GM12878 (cell line): ENCODE measurements around the gene PDE1C. TPM values are rescaled to one million over a fixed set of nuclear protein-coding genes. Genes with fewer than 3 reads are reported as not detected.

Experiments used
- ATAC-seq: fragments of 200-7000 bp; cut with Tn5 transposase; 3 replicates; pipeline ENCODE4 v1.9.1; 2020; ENCODE audit warnings: mild to moderate bottlenecking, moderate library complexity
- BruUV-seq: library from RNA; stranded (reverse); fragments of 400-500 nt; replicated peaks from 2 replicates; lab custom pipeline; 2021; lab: Mats Ljungman, UMichigan
- CTCF ChIA-PET: fragments of 300-600 bp; sonication (Branson Sonifier 250); formaldehyde crosslinking; extraction: SDS; loops from one replicate; lab custom pipeline; 2021; ENCODE audit warnings: inconsistent platforms; lab: Yijun Ruan, JAX
- POLR2A ChIA-PET: fragments of 350-600 bp; formaldehyde crosslinking; extraction: SDS; loops from one replicate; lab custom pipeline; 2021; ENCODE audit warnings: inconsistent platforms; lab: Charles Lee
- RAD21 ChIA-PET: fragments of 300-600 bp; sonication (Branson Sonifier 250); formaldehyde crosslinking; loops from one replicate; lab custom pipeline; 2023; ENCODE audit warnings: antibody characterized with exemption; ENCODE audit not compliant: unreplicated experiment; lab: Charles Lee
- SMC1A ChIA-PET: fragments of 300-600 bp; sonication (Branson Sonifier 250); formaldehyde crosslinking; loops from one replicate; lab custom pipeline; 2023; ENCODE audit not compliant: unreplicated experiment, uncharacterized antibody; lab: Charles Lee
- DNase-seq: peaks from one replicate; pipeline ENCODE4 v3.0.0-alpha.2; 2011; ENCODE audit warnings: low read depth, low spot score
- FAIRE-seq: peaks from 3 replicates; lab custom pipeline; 2011; peaks lifted over from hg19 to GRCh38; lab: Jason Lieb, UNC
- H2AFZ ChIP-seq: 2 replicates; pipeline ENCODE4 v1.6.0; 2011; ENCODE audit warnings: low read depth, low read length, control low read depth; ENCODE audit not compliant: control insufficient read depth
- H3K27ac ChIP-seq: 2 replicates; pipeline ENCODE4 v1.5.1; 2011; ENCODE audit warnings: control low read depth; ENCODE audit not compliant: control insufficient read depth, insufficient read depth
- H3K27me3 ChIP-seq, 2 experiments: replicated peaks in 1 of 2; 2 replicates each; pipeline versions ENCODE4 v1.6.0 to v1.6.1; 2011; ENCODE audit warnings: low read length in 1 of 2; ENCODE audit not compliant: control insufficient read depth in 2 of 2, insufficient read depth in 2 of 2
- H3K36me3 ChIP-seq, 2 experiments: 2 replicates each; pipeline ENCODE4 v1.5.1; 2011; ENCODE audit warnings: low read length in 1 of 2; ENCODE audit not compliant: control insufficient read depth in 2 of 2, insufficient read depth in 2 of 2
- H3K4me1 ChIP-seq: 2 replicates; pipeline ENCODE4 v1.6.1; 2011; ENCODE audit warnings: mild to moderate bottlenecking, low read length, moderate library complexity, mixed read lengths; ENCODE audit not compliant: control insufficient read depth, insufficient read depth
- H3K4me2 ChIP-seq: 2 replicates; pipeline ENCODE4 v1.6.0; 2011; ENCODE audit warnings: control low read depth; ENCODE audit not compliant: control insufficient read depth, insufficient read depth
- H3K4me3 ChIP-seq: fragments of 200-600 bp; sonication (generic); 2 replicates; pipeline ENCODE4 v1.5.1; 2016
- H3K79me2 ChIP-seq: 2 replicates; pipeline ENCODE4 v1.6.0; 2011; ENCODE audit warnings: low read length; ENCODE audit not compliant: control insufficient read depth, insufficient read depth
- H3K9ac ChIP-seq: 2 replicates; pipeline ENCODE4 v1.8.0; 2011; ENCODE audit warnings: low read length, control low read depth, mixed read lengths; ENCODE audit not compliant: control insufficient read depth, insufficient read depth
- H3K9me3 ChIP-seq: replicated peaks from 3 replicates; pipeline ENCODE4 v1.5.1; 2011; ENCODE audit warnings: mild to moderate bottlenecking, low read length; ENCODE audit not compliant: control insufficient read depth, insufficient read depth
- H4K20me1 ChIP-seq: 2 replicates; pipeline ENCODE4 v1.6.0; 2011; ENCODE audit not compliant: control insufficient read depth, insufficient read depth
- MXI1 ChIP-seq: fragments of 150-350 bp; IDR thresholded peaks from 2 replicates; pipeline ENCODE4 v1.6.1; 2011; ENCODE audit warnings: low read depth, mild to moderate bottlenecking, inconsistent platforms, low read length, improper control_type of control experiment
- NFYA ChIP-seq: IDR thresholded peaks from 2 replicates; pipeline ENCODE4 v1.6.1; 2011; ENCODE audit warnings: low read depth, mild to moderate bottlenecking, low read length, improper control_type of control experiment, borderline replicate concordance
- SIX5 ChIP-seq: IDR thresholded peaks from 2 replicates; pipeline ENCODE4 v1.6.1; 2011; ENCODE audit warnings: mild to moderate bottlenecking, low read depth, low read length, moderate library complexity; ENCODE audit not compliant: severe bottlenecking
- SMC3 ChIP-seq: IDR thresholded peaks from 2 replicates; pipeline ENCODE4 v1.6.1; 2011; ENCODE audit warnings: low read length, improper control_type of control experiment, borderline replicate concordance
- SRF ChIP-seq, 2 experiments: IDR thresholded peaks; 2 replicates each; pipeline ENCODE4 v1.6.1; 2011; ENCODE audit warnings: low read depth in 2 of 2, low read length in 2 of 2, mild to moderate bottlenecking in 1 of 2, moderate library complexity in 1 of 2
- TAF1 ChIP-seq: IDR thresholded peaks from 2 replicates; pipeline ENCODE4 v1.6.1; 2011; ENCODE audit warnings: mild to moderate bottlenecking, low read depth, low read length, borderline replicate concordance
- ZSCAN29 ChIP-seq: fragments of 450-650 bp; IDR thresholded peaks from 2 replicates; pipeline ENCODE4 v1.6.1; 2017; ENCODE audit warnings: mild to moderate bottlenecking, moderate library complexity
- WGBS: methylation state at CpG from one replicate; pipeline ENCODE4 v1.1.6; 2016; ENCODE audit warnings: low lambda C conversion rate; ENCODE audit not compliant: insufficient replicate concordance, insufficient coverage; ENCODE audit errors: missing lambda C conversion rate; 5-methylcytosine and 5-hydroxymethylcytosine counted together
- in situ Hi-C: fragments of 300-500 bp; cut with MboI; formaldehyde crosslinking; loops from 9 replicates; pipeline ENCODE4 v1.14.3; 2018; ENCODE audit warnings: mixed read lengths
- intact Hi-C: fragments of 100-400 bp; cut with micrococcal nuclease; formaldehyde crosslinking; loops from one replicate; pipeline ENCODE4 v1.14.2; 2022; ENCODE audit not compliant: unreplicated experiment
- polyA plus RNA-seq, 11 experiments: library from polyadenylated mRNA; depleted of rRNA in 4 of 11; unstranded in 6 of 11; stranded (reverse) in 5 of 11; fragments of >200 nt; fragmentation: Nextera tagmentation in 4 of 11; fragmentation: Illumina TruSeq in 1 of 11; extraction: Ambion mirVana in 4 of 11; extraction: Trizol in 1 of 11; gene quantifications; 1 replicate in 1 of 11; 2 replicates in 10 of 11; pipeline versions ENCODE4 v1.2.1 to v1.2.3, GENCODE V29; 2011 to 2016; ENCODE audit warnings: inconsistent platforms in 2 of 11, missing spikeins in 2 of 11, low read depth in 1 of 11
- total RNA-seq, 4 experiments: library from RNA; depleted of rRNA in 3 of 4; stranded (reverse); fragments of >200 nt in 3 of 4; fragmentation: Illumina TruSeq in 1 of 4; extraction: Trizol in 1 of 4; gene quantifications; 2 replicates each; pipeline versions ENCODE4 v1.2.1 to v1.2.3, GENCODE V29; 2013 to 2021
- TF ChIP-seq, protein P1 (sequence below): fragments of 450-650 bp; IDR thresholded peaks from 2 replicates; pipeline ENCODE4 v1.6.1; 2014; ENCODE audit warnings: mild to moderate bottlenecking

The PDE1C gene
- total and polyA plus RNA-seq, 10 of the 15 experiments (the other 5 are each of a cell fraction or from before 2014, with no cell fraction given) = 0.29 to 2.3 (median 0.70) TPM

DNA sequence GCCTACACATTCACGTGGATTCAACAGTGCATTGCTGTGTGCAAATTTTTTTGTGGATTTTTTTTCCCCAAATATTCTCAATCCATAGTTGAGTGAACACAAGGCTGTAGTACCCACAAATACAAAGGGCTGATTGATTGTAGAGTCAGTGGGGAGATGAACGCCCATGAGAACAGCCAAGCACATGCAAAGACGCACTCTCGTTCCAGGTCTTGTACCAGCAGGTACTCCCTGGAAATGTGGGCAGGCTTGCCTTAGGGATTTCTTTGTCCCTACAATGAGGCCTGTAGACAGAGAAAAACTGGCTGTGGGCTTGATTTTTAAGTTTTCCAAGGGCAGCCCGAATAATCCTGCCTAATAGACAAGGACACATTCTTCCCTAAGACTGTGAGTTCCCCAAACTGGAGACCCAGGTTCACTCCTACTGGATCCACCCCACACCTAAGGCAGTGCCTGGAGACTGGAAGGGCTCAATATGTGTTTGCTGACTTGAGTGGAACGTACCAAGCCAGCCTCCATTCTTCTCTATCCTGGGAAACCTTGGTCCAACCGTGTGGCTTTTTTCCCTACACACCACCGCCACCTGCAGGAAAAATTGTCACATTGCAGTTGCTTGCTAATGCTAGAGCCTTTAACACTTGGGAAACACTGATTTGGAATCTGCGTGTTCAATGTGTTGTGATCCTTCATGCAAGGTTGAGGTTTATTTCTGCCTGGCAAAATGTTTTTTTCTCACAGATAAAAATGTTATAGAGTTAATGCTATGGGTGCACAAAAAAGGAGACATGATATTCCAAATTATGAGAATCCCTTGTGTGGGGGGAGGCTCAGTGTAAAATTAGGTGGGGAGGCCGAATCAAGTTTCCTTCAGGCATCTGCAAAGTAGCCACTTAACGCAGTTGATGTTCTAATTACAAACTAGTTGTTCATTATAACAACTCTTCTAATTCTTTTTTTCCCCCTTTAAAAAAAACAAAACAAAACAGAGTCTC, 333.9 kb downstream of the PDE1C start (continued):
- no peak for TF ChIP-seq SRF (IDR thresholded peaks at IDR 0.05; ENCODE audit: low read depth in 2 of 2, low read length in 2 of 2)
- TF ChIP-seq NFYA = no peak
- peak; percentile 80 for TF ChIP-seq SMC3
- no peak for TF ChIP-seq MXI1
- TF ChIP-seq SIX5 = no peak
- TF ChIP-seq TAF1 = no peak
- TF ChIP-seq, all 136 proteins: peak for 3

DNA sequence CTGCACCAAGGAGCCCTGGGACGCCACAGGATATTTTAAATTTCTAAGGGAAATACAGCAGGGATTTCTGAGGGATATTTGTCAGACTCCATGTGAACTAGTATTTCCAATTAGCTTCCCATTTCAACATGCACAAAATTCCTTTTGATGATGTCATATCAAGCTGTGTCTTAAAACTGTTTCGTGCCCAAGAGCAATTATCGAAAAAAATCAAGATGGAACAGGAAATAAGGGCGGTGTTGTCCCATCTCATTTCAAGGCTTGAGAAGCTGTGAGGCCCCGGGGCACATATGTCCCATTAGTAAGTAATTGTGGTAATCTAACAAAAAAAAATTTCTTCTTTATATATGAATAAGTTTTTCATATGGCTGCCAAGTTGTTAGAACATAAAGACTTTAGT, 335.8 kb downstream of the PDE1C start:
- SMC1A ChIA-PET = interaction anchor here (0.8 to 2.5 kb wide), 6 partner anchors 27 to 291 kb away, joined by 3 to 18 read pairs (median 4); no protein-coding TSS in a partner anchor
- H3K4me3 ChIP-seq = no peak overlapping the region
- H3K4me1 ChIP-seq = no peaks in the 10 kb centered on the region
- no peak overlapping the region for H3K4me2 ChIP-seq
- no peaks in the 10 kb centered on the region for H4K20me1 ChIP-seq
- no peak overlapping the region for H3K9ac ChIP-seq
- no peaks in the 10 kb centered on the region for H3K9me3 ChIP-seq
- H2AFZ ChIP-seq = no peak overlapping the region
- TF ChIP-seq, protein P1, sequence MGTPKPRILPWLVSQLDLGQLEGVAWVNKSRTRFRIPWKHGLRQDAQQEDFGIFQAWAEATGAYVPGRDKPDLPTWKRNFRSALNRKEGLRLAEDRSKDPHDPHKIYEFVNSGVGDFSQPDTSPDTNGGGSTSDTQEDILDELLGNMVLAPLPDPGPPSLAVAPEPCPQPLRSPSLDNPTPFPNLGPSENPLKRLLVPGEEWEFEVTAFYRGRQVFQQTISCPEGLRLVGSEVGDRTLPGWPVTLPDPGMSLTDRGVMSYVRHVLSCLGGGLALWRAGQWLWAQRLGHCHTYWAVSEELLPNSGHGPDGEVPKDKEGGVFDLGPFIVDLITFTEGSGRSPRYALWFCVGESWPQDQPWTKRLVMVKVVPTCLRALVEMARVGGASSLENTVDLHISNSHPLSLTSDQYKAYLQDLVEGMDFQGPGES = no peak
- no peak for TF ChIP-seq ZSCAN29
- no peaks in the 10 kb centered on the region; a peak in 1 of 4 replicates for H3K27me3 ChIP-seq
- no peaks in the 10 kb centered on the region for H3K36me3 ChIP-seq
- no peak for ATAC-seq
- no peaks in the 10 kb centered on the region for H3K79me2 ChIP-seq
- DNase-seq = no peak
- no peak overlapping the region for H3K27ac ChIP-seq
- no peak for FAIRE-seq
- WGBS = 10% methylated on average over 5 of the region's 5 CpGs
- BruUV-seq = no TSS peak
- intact Hi-C loops (no loop called here), in situ Hi-C loops (loop anchor here (10.0 kb wide), 1 partner anchor 750 kb away; no protein-coding TSS in a partner anchor)
- RAD21 ChIA-PET = interaction anchor here (0.9 to 2.3 kb wide), 6 partner anchors 38 to 600 kb away, joined by 3 to 16 read pairs (median 4); no protein-coding TSS in a partner anchor
- CTCF ChIA-PET = interaction anchor here (0.9 to 2.6 kb wide), 9 partner anchors 9 to 600 kb away, joined by 3 to 32 read pairs (median 7); no protein-coding TSS in a partner anchor
- POLR2A ChIA-PET = no interaction called here
